ENCODE data around the gene TOX2.

DNA sequence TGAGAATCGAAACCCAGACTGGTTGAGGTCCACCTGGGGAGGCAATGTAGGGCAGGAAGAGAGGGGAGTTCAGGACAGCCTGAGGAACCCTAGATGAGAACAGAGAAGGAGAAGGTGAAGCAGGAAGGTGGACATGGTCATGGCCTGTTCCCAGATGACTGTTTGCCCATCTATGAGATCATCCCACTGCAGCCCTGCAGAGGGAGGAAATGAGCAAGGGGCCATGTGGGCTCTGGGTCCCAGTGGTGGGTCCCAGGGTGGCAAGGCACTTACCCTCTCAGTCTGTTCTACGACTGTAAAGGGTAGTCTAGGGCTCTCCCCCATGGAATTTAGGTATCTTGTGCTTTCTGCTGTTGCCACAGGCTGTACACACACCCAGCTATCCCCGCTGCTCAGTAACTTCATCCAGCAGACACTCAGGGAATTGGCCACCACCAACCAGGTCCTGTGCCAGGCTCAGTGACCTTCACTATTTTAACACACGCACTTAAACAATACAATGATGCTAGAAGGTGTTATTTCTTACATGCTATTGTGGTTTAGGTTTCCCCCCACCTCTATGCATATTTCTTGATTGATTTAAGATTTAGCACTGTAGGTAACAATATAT, 89.8 kb downstream of the TOX2 start:
- no peak for TF ChIP-seq POLR2AphosphoS5 (IDR thresholded peaks at IDR 0.05)
- TF ChIP-seq, protein P1, sequence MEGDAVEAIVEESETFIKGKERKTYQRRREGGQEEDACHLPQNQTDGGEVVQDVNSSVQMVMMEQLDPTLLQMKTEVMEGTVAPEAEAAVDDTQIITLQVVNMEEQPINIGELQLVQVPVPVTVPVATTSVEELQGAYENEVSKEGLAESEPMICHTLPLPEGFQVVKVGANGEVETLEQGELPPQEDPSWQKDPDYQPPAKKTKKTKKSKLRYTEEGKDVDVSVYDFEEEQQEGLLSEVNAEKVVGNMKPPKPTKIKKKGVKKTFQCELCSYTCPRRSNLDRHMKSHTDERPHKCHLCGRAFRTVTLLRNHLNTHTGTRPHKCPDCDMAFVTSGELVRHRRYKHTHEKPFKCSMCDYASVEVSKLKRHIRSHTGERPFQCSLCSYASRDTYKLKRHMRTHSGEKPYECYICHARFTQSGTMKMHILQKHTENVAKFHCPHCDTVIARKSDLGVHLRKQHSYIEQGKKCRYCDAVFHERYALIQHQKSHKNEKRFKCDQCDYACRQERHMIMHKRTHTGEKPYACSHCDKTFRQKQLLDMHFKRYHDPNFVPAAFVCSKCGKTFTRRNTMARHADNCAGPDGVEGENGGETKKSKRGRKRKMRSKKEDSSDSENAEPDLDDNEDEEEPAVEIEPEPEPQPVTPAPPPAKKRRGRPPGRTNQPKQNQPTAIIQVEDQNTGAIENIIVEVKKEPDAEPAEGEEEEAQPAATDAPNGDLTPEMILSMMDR (IDR thresholded peaks at IDR 0.05) = no peak

All from prostate gland (tissue), 2 donors.